HCT116 (cell line): ENCODE data around the gene SLC10A3. TPM values are rescaled to one million over a fixed set of nuclear protein-coding genes. Genes with fewer than 3 reads are reported as not detected.

Experiments used
- ATAC-seq: fragments of 200-7000 bp; cut with Tn5 transposase; 2 replicates; pipeline ENCODE4 v1.9.1; 2020; ENCODE audit warnings: mild to moderate bottlenecking, moderate library complexity
- BruUV-seq: library from RNA; stranded (reverse); fragments of 400-500 nt; replicated peaks from 2 replicates; lab custom pipeline; 2021; lab: Mats Ljungman, UMichigan
- CTCF ChIA-PET: fragments of 300-600 bp; sonication (Branson Sonifier 250); formaldehyde crosslinking; loops from one replicate; lab custom pipeline; 2021; ENCODE audit warnings: antibody characterized with exemption; lab: Charles Lee
- POLR2A ChIA-PET: fragments of 300-600, 350-600 bp; sonication (Branson Sonifier 250); formaldehyde crosslinking; loops from one replicate; lab custom pipeline; 2021; ENCODE audit warnings: antibody characterized with exemption; lab: Charles Lee
- RAD21 ChIA-PET, 2 experiments: fragments of 300-600 bp; sonication (Branson Sonifier 250); formaldehyde crosslinking; loops; one replicate each; lab custom pipeline; 2023; ENCODE audit warnings: low total read pairs in 2 of 2; ENCODE audit not compliant: uncharacterized antibody in 2 of 2, unreplicated experiment in 2 of 2, low non-redundant PET in 1 of 2; lab: Charles Lee
- DNase-seq: peaks from one replicate; pipeline ENCODE4 v3.0.0-alpha.2; 2010; ENCODE audit warnings: low read depth, low spot score
- H2AFZ ChIP-seq: fragments of 200-600 bp; shearing (Covaris generic), sonication (generic); 2 replicates; pipeline ENCODE4 v1.6.1; 2017; ENCODE audit warnings: low read depth, mixed run types, mixed read lengths, antibody characterized with exemption, low read length; ENCODE audit not compliant: poor library complexity, severe bottlenecking
- H3K27ac ChIP-seq: 2 replicates; pipeline ENCODE4 v1.5.1; 2012; ENCODE audit warnings: low read depth, low read length
- H3K27me3 ChIP-seq: fragments of 200-600 bp; sonication (generic); 2 replicates; pipeline ENCODE4 v1.6.1; 2016; ENCODE audit warnings: mixed run types, low read length, mixed read lengths; ENCODE audit not compliant: insufficient read depth
- H3K36me3 ChIP-seq, 2 experiments: fragments of 200-500 bp in 1 of 2; fragments of 200-600 bp in 1 of 2; sonication (Bioruptor generic) in 1 of 2; sonication (generic) in 1 of 2; 2 replicates each; pipeline versions ENCODE4 v1.5.1 to v1.6.1; 2014 to 2016; ENCODE audit warnings: low read length in 2 of 2, inconsistent platforms in 1 of 2, mixed read lengths in 1 of 2, mixed run types in 1 of 2; ENCODE audit not compliant: insufficient read depth in 2 of 2, control insufficient read depth in 1 of 2
- H3K4me1 ChIP-seq, 2 experiments: fragments of 200-600 bp in 1 of 2; sonication (generic) in 1 of 2; 2 replicates each; pipeline versions ENCODE4 v1.5.1 to v1.6.1; 2012 to 2017; ENCODE audit warnings: low read length in 2 of 2, inconsistent platforms in 1 of 2, mild to moderate bottlenecking in 1 of 2, mixed read lengths in 1 of 2, mixed run types in 1 of 2, moderate library complexity in 1 of 2; ENCODE audit not compliant: insufficient read depth in 2 of 2, control insufficient read depth in 1 of 2
- H3K4me2 ChIP-seq: fragments of 200-600 bp; sonication (generic); 2 replicates; pipeline ENCODE4 v1.6.1; 2017; ENCODE audit warnings: mixed run types, low read length, mixed read lengths
- H3K4me3 ChIP-seq, 2 experiments: fragments of 200-600 bp in 1 of 2; sonication (generic) in 1 of 2; replicated peaks in 1 of 2; 2 replicates each; pipeline ENCODE4 v1.5.1; 2011 to 2016; ENCODE audit warnings: low read length in 2 of 2, control low read depth in 1 of 2, low read depth in 1 of 2, mild to moderate bottlenecking in 1 of 2, mixed read lengths in 1 of 2, mixed run types in 1 of 2
- H3K79me2 ChIP-seq: fragments of 200-600 bp; sonication (generic); 2 replicates; pipeline ENCODE4 v1.6.1; 2017; ENCODE audit warnings: mild to moderate bottlenecking, mixed run types, low read length, moderate library complexity, mixed read lengths; ENCODE audit not compliant: insufficient read depth
- H3K9ac ChIP-seq: fragments of 200-600 bp; sonication (generic); 2 replicates; pipeline ENCODE4 v1.6.1; 2016; ENCODE audit warnings: low read length, mixed read lengths
- H3K9me2 ChIP-seq: fragments of 200-600 bp; sonication (generic), shearing (Covaris generic); 2 replicates; pipeline ENCODE4 v1.6.1; 2017; ENCODE audit warnings: mixed run types, mild to moderate bottlenecking, moderate library complexity; ENCODE audit not compliant: insufficient read depth
- H3K9me3 ChIP-seq, 2 experiments: fragments of 200-500 bp in 1 of 2; fragments of 200-600 bp in 1 of 2; sonication (Bioruptor generic) in 1 of 2; sonication (generic) in 1 of 2; 2 replicates each; pipeline ENCODE4 v1.6.1; 2014 to 2017; ENCODE audit warnings: low read length in 2 of 2, mixed read lengths in 2 of 2, inconsistent platforms in 1 of 2, low read depth in 1 of 2, mild to moderate bottlenecking in 1 of 2, mixed run types in 1 of 2, moderate library complexity in 1 of 2; ENCODE audit not compliant: control insufficient read depth in 1 of 2, insufficient read depth in 1 of 2
- H4K20me1 ChIP-seq: fragments of 200-600 bp; sonication (generic), shearing (Covaris generic); 2 replicates; pipeline ENCODE4 v1.6.1; 2017; ENCODE audit warnings: mixed run types, mild to moderate bottlenecking, moderate library complexity; ENCODE audit not compliant: insufficient read depth
- CBX3 ChIP-seq: IDR thresholded peaks from 2 replicates; pipeline ENCODE4 v1.6.1; 2012; ENCODE audit warnings: low read depth
- CEBPB ChIP-seq: IDR thresholded peaks from 2 replicates; pipeline ENCODE4 v1.6.1; 2012; ENCODE audit warnings: low read depth
- EGR1 ChIP-seq: IDR thresholded peaks from 2 replicates; pipeline ENCODE4 v1.6.1; 2012; ENCODE audit warnings: low read depth
- ELF1 ChIP-seq: IDR thresholded peaks from 2 replicates; pipeline ENCODE4 v1.6.1; 2012; ENCODE audit warnings: low read depth, borderline replicate concordance
- EZH2 ChIP-seq: fragments of 200-600 bp; sonication (generic); IDR thresholded peaks from 2 replicates; pipeline ENCODE4 v1.6.1; 2017; ENCODE audit warnings: antibody characterized with exemption, mixed run types
- EZH2phosphoT487 ChIP-seq: fragments of 200-600 bp; IDR thresholded peaks from 2 replicates; pipeline ENCODE4 v1.6.1; 2018; ENCODE audit warnings: antibody characterized with exemption, borderline replicate concordance
- FOSL1 ChIP-seq: IDR thresholded peaks from 2 replicates; pipeline ENCODE4 v1.6.1; 2012; ENCODE audit warnings: low read depth
- JUND ChIP-seq: IDR thresholded peaks from 2 replicates; pipeline ENCODE4 v1.6.1; 2012
- POLR2AphosphoS5 ChIP-seq: IDR thresholded peaks from 2 replicates; pipeline ENCODE4 v1.6.1; 2011; ENCODE audit warnings: mild to moderate bottlenecking, low read depth, low read length, moderate library complexity
- SP1 ChIP-seq: IDR thresholded peaks from 2 replicates; pipeline ENCODE4 v1.6.1; 2012; ENCODE audit warnings: low read depth
- YY1 ChIP-seq: IDR thresholded peaks from 2 replicates; pipeline ENCODE4 v1.6.1; 2011; ENCODE audit warnings: low read length, low read depth, moderate library complexity, mild to moderate bottlenecking; ENCODE audit not compliant: insufficient replicate concordance; ENCODE audit errors: extremely low read depth
- ZFX ChIP-seq: fragments of 450-650 bp; IDR thresholded peaks from 2 replicates; pipeline ENCODE4 v1.6.1; 2017
- intact Hi-C: fragments of 100-400 bp; cut with micrococcal nuclease; formaldehyde crosslinking; loops from 2 replicates; pipeline ENCODE4 v1.10.0; 2022
- total RNA-seq: library from RNA; stranded (reverse); gene quantifications from one replicate; pipeline ENCODE4 v1.2.1, GENCODE V29; 2021; ENCODE audit not compliant: unreplicated experiment
- TF ChIP-seq, protein P1 (sequence below): IDR thresholded peaks from 2 replicates; pipeline ENCODE4 v1.6.1; 2012
- TF ChIP-seq, protein P2 (sequence below): IDR thresholded peaks from 2 replicates; pipeline ENCODE4 v1.6.1; 2011; ENCODE audit warnings: mild to moderate bottlenecking, low read length, moderate library complexity; ENCODE audit not compliant: insufficient replicate concordance; ENCODE audit errors: extremely low read depth
- TF ChIP-seq, protein P3 (sequence below): IDR thresholded peaks from 2 replicates; pipeline ENCODE4 v1.6.1; 2012; ENCODE audit warnings: low read depth

The SLC10A3 gene
- total RNA-seq, 1 experiment from 2014 or later = 16.2 TPM

DNA sequence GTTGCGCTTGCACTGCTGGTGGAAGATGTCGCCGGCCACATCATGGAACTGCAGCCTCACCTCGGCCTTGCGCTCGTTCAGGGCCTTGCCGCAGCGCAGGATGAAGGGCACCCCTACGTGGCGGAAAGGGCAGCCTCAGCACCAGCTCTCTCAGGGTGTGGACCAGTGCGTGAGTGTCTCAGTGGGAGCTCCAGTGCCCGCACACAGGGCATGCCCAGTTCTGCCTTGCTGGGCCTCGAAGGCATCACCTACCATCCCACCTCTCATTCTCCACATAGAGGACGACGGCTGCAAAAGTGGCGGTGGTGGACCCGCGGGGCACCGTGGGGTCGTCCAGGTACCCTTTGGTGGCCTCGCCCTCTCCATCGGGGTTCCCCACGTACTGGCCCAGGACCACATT lies 42.3 kb upstream of the SLC10A3 start:
- no peaks in the 10 kb centered on the region for H3K79me2 ChIP-seq
- ChIA-PET RAD21 (no interaction called here), CTCF (interaction anchor here (4.1 kb wide), 1 partner anchor 159 kb away, joined by 18 read pairs; no protein-coding TSS in a partner anchor), POLR2A (no interaction called here)
- H3K27me3 ChIP-seq = no peaks in the 10 kb centered on the region
- no peak overlapping the region for H3K4me3 ChIP-seq
- BruUV-seq = TSS peak; percentile 34
- H2AFZ ChIP-seq = no peak overlapping the region
- H3K9ac ChIP-seq = no peak overlapping the region
- H3K9me2 ChIP-seq = no peaks in the 10 kb centered on the region
- TF ChIP-seq, protein P1, sequence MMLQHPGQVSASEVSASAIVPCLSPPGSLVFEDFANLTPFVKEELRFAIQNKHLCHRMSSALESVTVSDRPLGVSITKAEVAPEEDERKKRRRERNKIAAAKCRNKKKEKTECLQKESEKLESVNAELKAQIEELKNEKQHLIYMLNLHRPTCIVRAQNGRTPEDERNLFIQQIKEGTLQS = no peak
- no peak for TF ChIP-seq CEBPB
- TF ChIP-seq YY1 = no peak
- no peaks in the 10 kb centered on the region for H4K20me1 ChIP-seq
- peaks cover 2 to 15% of the 10 kb centered on the region in 2 experiments; a peak in 3 of 4 replicates for H3K36me3 ChIP-seq
- H3K27ac ChIP-seq = no peak overlapping the region
- H3K4me1 ChIP-seq = peaks cover 0 to 6% of the 10 kb centered on the region in 2 experiments; a peak in 2 of 4 replicates
- no peak for ATAC-seq
- no peak overlapping the region for H3K4me2 ChIP-seq
- no peak for DNase-seq
- intact Hi-C loops = no loop called here
- H3K9me3 ChIP-seq = no peaks in the 10 kb centered on the region

DNA sequence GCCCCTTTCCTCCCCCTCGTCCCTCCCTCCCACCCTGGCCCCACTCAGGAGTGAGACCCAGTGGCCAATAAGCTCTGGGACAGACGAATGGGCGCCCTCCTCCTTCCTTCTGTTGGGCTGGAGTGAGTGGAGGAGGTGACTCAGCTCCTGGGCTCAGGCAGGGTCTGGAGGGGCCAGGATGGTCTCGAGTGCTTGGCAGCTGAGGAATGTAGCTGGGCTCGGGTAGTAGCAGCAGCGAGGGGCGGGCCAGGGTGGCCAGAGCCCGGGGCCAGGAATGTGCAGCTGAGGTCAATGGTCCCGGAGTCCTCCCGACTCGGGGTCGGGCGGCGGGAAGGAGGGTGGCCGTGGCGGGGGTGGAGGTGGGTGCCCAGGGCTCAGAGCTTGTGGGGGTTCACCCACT lies 41.2 kb upstream of the SLC10A3 start:
- ATAC-seq = no peak
- no peaks in the 10 kb centered on the region for H4K20me1 ChIP-seq
- no peak overlapping the region for H3K27ac ChIP-seq
- H3K9ac ChIP-seq = no peak overlapping the region
- no peaks in the 10 kb centered on the region for H3K27me3 ChIP-seq
- peaks cover 2 to 15% of the 10 kb centered on the region in 2 experiments; a peak in 3 of 4 replicates for H3K36me3 ChIP-seq
- no peaks in the 10 kb centered on the region for H3K9me2 ChIP-seq
- intact Hi-C loops = no loop called here
- no peak overlapping the region for H3K4me3 ChIP-seq
- H3K79me2 ChIP-seq = no peaks in the 10 kb centered on the region
- POLR2A ChIA-PET = no interaction called here
- RAD21 ChIA-PET = no interaction called here
- no peaks in the 10 kb centered on the region for H3K9me3 ChIP-seq
- CTCF ChIA-PET = interaction anchor here (4.1 kb wide), 1 partner anchor 158 kb away, joined by 18 read pairs; no protein-coding TSS in a partner anchor
- peaks cover 6 to 16% of the 10 kb centered on the region in 2 experiments for H3K4me1 ChIP-seq
- no peak for DNase-seq
- BruUV-seq = no TSS peak
- H3K4me2 ChIP-seq = no peak overlapping the region
- no peak overlapping the region for H2AFZ ChIP-seq
- TF ChIP-seq FOSL1 = no peak
- no peak for TF ChIP-seq ELF1
- TF ChIP-seq, protein P2, sequence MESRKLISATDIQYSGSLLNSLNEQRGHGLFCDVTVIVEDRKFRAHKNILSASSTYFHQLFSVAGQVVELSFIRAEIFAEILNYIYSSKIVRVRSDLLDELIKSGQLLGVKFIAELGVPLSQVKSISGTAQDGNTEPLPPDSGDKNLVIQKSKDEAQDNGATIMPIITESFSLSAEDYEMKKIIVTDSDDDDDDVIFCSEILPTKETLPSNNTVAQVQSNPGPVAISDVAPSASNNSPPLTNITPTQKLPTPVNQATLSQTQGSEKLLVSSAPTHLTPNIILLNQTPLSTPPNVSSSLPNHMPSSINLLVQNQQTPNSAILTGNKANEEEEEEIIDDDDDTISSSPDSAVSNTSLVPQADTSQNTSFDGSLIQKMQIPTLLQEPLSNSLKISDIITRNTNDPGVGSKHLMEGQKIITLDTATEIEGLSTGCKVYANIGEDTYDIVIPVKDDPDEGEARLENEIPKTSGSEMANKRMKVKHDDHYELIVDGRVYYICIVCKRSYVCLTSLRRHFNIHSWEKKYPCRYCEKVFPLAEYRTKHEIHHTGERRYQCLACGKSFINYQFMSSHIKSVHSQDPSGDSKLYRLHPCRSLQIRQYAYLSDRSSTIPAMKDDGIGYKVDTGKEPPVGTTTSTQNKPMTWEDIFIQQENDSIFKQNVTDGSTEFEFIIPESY = no peak
- TF ChIP-seq, protein P1 = no peak
- TF ChIP-seq SP1 = no peak
- TF ChIP-seq JUND = no peak
- TF ChIP-seq ZFX = no peak
- TF ChIP-seq, protein P3, sequence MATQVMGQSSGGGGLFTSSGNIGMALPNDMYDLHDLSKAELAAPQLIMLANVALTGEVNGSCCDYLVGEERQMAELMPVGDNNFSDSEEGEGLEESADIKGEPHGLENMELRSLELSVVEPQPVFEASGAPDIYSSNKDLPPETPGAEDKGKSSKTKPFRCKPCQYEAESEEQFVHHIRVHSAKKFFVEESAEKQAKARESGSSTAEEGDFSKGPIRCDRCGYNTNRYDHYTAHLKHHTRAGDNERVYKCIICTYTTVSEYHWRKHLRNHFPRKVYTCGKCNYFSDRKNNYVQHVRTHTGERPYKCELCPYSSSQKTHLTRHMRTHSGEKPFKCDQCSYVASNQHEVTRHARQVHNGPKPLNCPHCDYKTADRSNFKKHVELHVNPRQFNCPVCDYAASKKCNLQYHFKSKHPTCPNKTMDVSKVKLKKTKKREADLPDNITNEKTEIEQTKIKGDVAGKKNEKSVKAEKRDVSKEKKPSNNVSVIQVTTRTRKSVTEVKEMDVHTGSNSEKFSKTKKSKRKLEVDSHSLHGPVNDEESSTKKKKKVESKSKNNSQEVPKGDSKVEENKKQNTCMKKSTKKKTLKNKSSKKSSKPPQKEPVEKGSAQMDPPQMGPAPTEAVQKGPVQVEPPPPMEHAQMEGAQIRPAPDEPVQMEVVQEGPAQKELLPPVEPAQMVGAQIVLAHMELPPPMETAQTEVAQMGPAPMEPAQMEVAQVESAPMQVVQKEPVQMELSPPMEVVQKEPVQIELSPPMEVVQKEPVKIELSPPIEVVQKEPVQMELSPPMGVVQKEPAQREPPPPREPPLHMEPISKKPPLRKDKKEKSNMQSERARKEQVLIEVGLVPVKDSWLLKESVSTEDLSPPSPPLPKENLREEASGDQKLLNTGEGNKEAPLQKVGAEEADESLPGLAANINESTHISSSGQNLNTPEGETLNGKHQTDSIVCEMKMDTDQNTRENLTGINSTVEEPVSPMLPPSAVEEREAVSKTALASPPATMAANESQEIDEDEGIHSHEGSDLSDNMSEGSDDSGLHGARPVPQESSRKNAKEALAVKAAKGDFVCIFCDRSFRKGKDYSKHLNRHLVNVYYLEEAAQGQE = no peak
- TF ChIP-seq EZH2phosphoT487 = no peak
- TF ChIP-seq EGR1 = no peak
- TF ChIP-seq CBX3 = no peak
- no peak for TF ChIP-seq POLR2AphosphoS5
- no peak for TF ChIP-seq EZH2
